A549 (cell line): Measurements from ENCODE around the gene TEKT5. TPM values are rescaled to one million over a fixed set of nuclear protein-coding genes. Genes with fewer than 3 reads are reported as not detected.

Experiments
- ATAC-seq, 2 experiments: fragments of 200-7000 bp in 1 of 2; fragments of >200 bp in 1 of 2; cut with Nextera tagmentation in 1 of 2; cut with Tn5 transposase in 1 of 2; 3 replicates each; pipeline versions ENCODE4 v1.8.0 to v1.9.1; 2018 to 2020; ENCODE audit warnings: mild to moderate bottlenecking in 1 of 2, moderate library complexity in 1 of 2
- CTCF ChIA-PET: fragments of 300-600 bp; sonication (Branson Sonifier 250); formaldehyde crosslinking; extraction: SDS; loops from one replicate; lab custom pipeline; 2021; ENCODE audit warnings: antibody characterized with exemption, inconsistent platforms; lab: Yijun Ruan, JAX
- POLR2A ChIA-PET: fragments of 350-600 bp; formaldehyde crosslinking; extraction: SDS; loops from one replicate; lab custom pipeline; 2021; ENCODE audit warnings: antibody characterized with exemption, inconsistent platforms; lab: Yijun Ruan, JAX
- DNase-seq, 2 experiments: peaks; one replicate each; pipeline versions ENCODE4 v3.0.0 to v3.0.0-alpha.2; 2011 to 2016; ENCODE audit warnings: low read depth in 1 of 2, low spot score in 1 of 2
- FAIRE-seq: peaks from 2 replicates; lab custom pipeline; 2011; peaks lifted over from hg19 to GRCh38; lab: Jason Lieb, UNC
- H3K27ac ChIP-seq, 2 experiments: fragments of >200 bp; sonication (Bioruptor Twin); formaldehyde crosslinking; 3 replicates each; pipeline ENCODE4 v1.5.1; 2016 to 2017
- H3K4me1 ChIP-seq: fragments of >200 bp; sonication (Bioruptor Twin); formaldehyde crosslinking; 3 replicates; pipeline ENCODE4 v1.6.1; 2016
- H3K4me2 ChIP-seq: fragments of >200 bp; sonication (Bioruptor Twin); formaldehyde crosslinking; 3 replicates; pipeline ENCODE4 v1.6.1; 2016
- H3K4me3 ChIP-seq: fragments of >200 bp; sonication (Bioruptor Twin); formaldehyde crosslinking; 3 replicates; pipeline ENCODE4 v1.5.1; 2016
- H3K9me3 ChIP-seq: fragments of >200 bp; sonication (Bioruptor Twin); formaldehyde crosslinking; 3 replicates; pipeline ENCODE4 v1.6.1; 2016
- CBX2 ChIP-seq: fragments of 200-600 bp; sonication (generic); IDR thresholded peaks from 2 replicates; pipeline ENCODE4 v1.6.1; 2016; ENCODE audit warnings: low read depth, mild to moderate bottlenecking, borderline replicate concordance
- CHD4 ChIP-seq: fragments of 200-600 bp; sonication (generic); IDR thresholded peaks from 2 replicates; pipeline ENCODE4 v1.6.1; 2016; ENCODE audit warnings: antibody characterized with exemption, mild to moderate bottlenecking, borderline replicate concordance
- E2F6 ChIP-seq: IDR thresholded peaks from 2 replicates; pipeline ENCODE4 v1.6.1; 2012; ENCODE audit warnings: low read depth, borderline replicate concordance
- EP300 ChIP-seq, 2 experiments: fragments of >200 bp; sonication (Bioruptor Twin); formaldehyde crosslinking; IDR thresholded peaks; 2 replicates in 1 of 2; 3 replicates in 1 of 2; pipeline ENCODE4 v1.6.1; 2016 to 2017
- FOSL2 ChIP-seq, 2 experiments: fragments of 450-650 bp in 1 of 2; fragments of >200 bp in 1 of 2; sonication (Bioruptor Twin) in 1 of 2; formaldehyde crosslinking; IDR thresholded peaks; 2 replicates each; pipeline versions ENCODE4 v1.5.0 to v1.6.1; 2016 to 2020; ENCODE audit warnings: mild to moderate bottlenecking in 1 of 2, moderate library complexity in 1 of 2
- FOXS1 ChIP-seq: fragments of 250-450 bp; sonication (Bioruptor Pico); IDR thresholded peaks from 2 replicates; pipeline ENCODE4 v1.5.0; 2020; ENCODE audit warnings: mild to moderate bottlenecking, moderate library complexity
- HES2 ChIP-seq: fragments of >200 bp; sonication (Bioruptor Twin); formaldehyde crosslinking; IDR thresholded peaks from 2 replicates; pipeline ENCODE4 v1.6.1; 2016
- HOXA7 ChIP-seq: fragments of 250-450 bp; sonication (Bioruptor Pico); IDR thresholded peaks from 2 replicates; pipeline ENCODE4 v1.5.0; 2020; ENCODE audit warnings: mild to moderate bottlenecking, moderate library complexity
- HOXB13 ChIP-seq: fragments of 250-450 bp; sonication (Bioruptor Pico); IDR thresholded peaks from 2 replicates; pipeline ENCODE4 v1.5.0; 2020; ENCODE audit warnings: low read depth, mild to moderate bottlenecking, moderate library complexity
- KDM5A ChIP-seq: fragments of 200-600 bp; sonication (generic); IDR thresholded peaks from 2 replicates; pipeline ENCODE4 v1.6.1; 2016; ENCODE audit warnings: antibody characterized with exemption, mild to moderate bottlenecking
- MAFK ChIP-seq: fragments of 450-650 bp; IDR thresholded peaks from 2 replicates; pipeline ENCODE4 v1.6.1; 2014; ENCODE audit not compliant: partially characterized antibody
- MAZ ChIP-seq: fragments of 150-350 bp; IDR thresholded peaks from 2 replicates; pipeline ENCODE4 v1.6.1; 2014; ENCODE audit warnings: antibody characterized with exemption, low read depth, low read length, borderline replicate concordance
- NFE2L2 ChIP-seq: fragments of 150-350 bp; conservative IDR thresholded peaks from 2 replicates; pipeline ENCODE4 v1.6.1; 2014; ENCODE audit warnings: low read length
- POLR2AphosphoS2 ChIP-seq: conservative IDR thresholded peaks from 2 replicates; pipeline ENCODE4 v1.6.1; 2012; ENCODE audit warnings: low read length, improper control_type of control experiment, inconsistent platforms
- RAD21 ChIP-seq, 2 experiments: fragments of >200 bp in 1 of 2; sonication (Bioruptor Twin) in 1 of 2; formaldehyde crosslinking in 1 of 2; IDR thresholded peaks in 1 of 2; conservative IDR thresholded peaks in 1 of 2; 2 replicates in 1 of 2; 3 replicates in 1 of 2; pipeline ENCODE4 v1.6.1; 2012 to 2018; ENCODE audit warnings: inconsistent platforms in 1 of 2
- RCOR1 ChIP-seq: fragments of 150-350 bp; IDR thresholded peaks from 2 replicates; pipeline ENCODE4 v1.6.1; 2014; ENCODE audit warnings: antibody characterized with exemption, low read length, low read depth
- RFX5 ChIP-seq: fragments of 450-650 bp; IDR thresholded peaks from 2 replicates; pipeline ENCODE4 v1.7.1; 2014; ENCODE audit warnings: antibody characterized with exemption, mild to moderate bottlenecking, moderate library complexity
- RNF2 ChIP-seq: fragments of 200-600 bp; sonication (generic); IDR thresholded peaks from 2 replicates; pipeline ENCODE4 v1.6.1; 2016; ENCODE audit warnings: low read depth, mild to moderate bottlenecking, antibody characterized with exemption, moderate library complexity, borderline replicate concordance
- SREBF2 ChIP-seq: fragments of 450-650 bp; IDR thresholded peaks from 2 replicates; pipeline ENCODE4 v1.6.1; 2014; ENCODE audit warnings: mild to moderate bottlenecking, moderate library complexity
- TFCP2L1 ChIP-seq: fragments of 250-450 bp; sonication (Bioruptor Pico); IDR thresholded peaks from 2 replicates; pipeline ENCODE4 v1.5.0; 2021; ENCODE audit warnings: mild to moderate bottlenecking
- USF2 ChIP-seq: fragments of 450-650 bp; IDR thresholded peaks from 2 replicates; pipeline ENCODE4 v1.6.1; 2014; ENCODE audit warnings: antibody characterized with exemption
- ZNF302 ChIP-seq: fragments of 250-450 bp; sonication (Bioruptor Pico); IDR thresholded peaks from 2 replicates; pipeline ENCODE4 v1.9.0; 2021; ENCODE audit warnings: inconsistent platforms, mild to moderate bottlenecking, moderate library complexity
- WGBS: methylation state at CpG from one replicate; pipeline ENCODE4 v1.1.6; 2017; ENCODE audit errors: missing lambda C conversion rate; 5-methylcytosine and 5-hydroxymethylcytosine counted together
- polyA plus RNA-seq, 4 experiments: library from polyadenylated mRNA; depleted of rRNA in 3 of 4; stranded (reverse); fragments of >200 nt; fragmentation: RNase III in 1 of 4; extraction: RNeasy Plus Mini Kit Qiagen cat#74134 plus additional on column Dnase treatment in 1 of 4; gene quantifications; 2 replicates in 3 of 4; 3 replicates in 1 of 4; pipeline ENCODE4 v1.2.3, GENCODE V29; 2011 to 2017
- TF ChIP-seq, protein P1 (sequence below): fragments of 250-450 bp; sonication (Bioruptor Pico); IDR thresholded peaks from 2 replicates; pipeline ENCODE4 v1.5.0; 2020; ENCODE audit warnings: low read depth, mild to moderate bottlenecking, moderate library complexity
- TF ChIP-seq, protein P2 (sequence below): fragments of 150-350 bp; IDR thresholded peaks from 2 replicates; pipeline ENCODE4 v1.6.1; 2014; ENCODE audit warnings: low read depth, mild to moderate bottlenecking, low read length

The TEKT5 gene
- polyA plus RNA-seq, 2 of the 4 experiments (the other 2 are of a cell fraction) = 0.14 TPM; not detected in 1

GRCh38 chr16:10663146-10663545 lies 31.6 kb downstream of the TEKT5 start:
- Histone ChIP-seq H3K4me1 (no peaks in the 10 kb centered on the region), H3K27ac (no peak overlapping the region), H3K4me3 (no peak overlapping the region), H3K4me2 (no peak overlapping the region), H3K9me3 (no peaks in the 10 kb centered on the region)
- 33% methylated on average over 1 of the region's 1 CpG for WGBS
- no peak for FAIRE-seq
- no peak for ATAC-seq
- ChIA-PET POLR2A (no interaction called here), CTCF (interaction anchor here (1.0 to 1.6 kb wide), 3 partner anchors 17 to 153 kb away, joined by 3 to 6 read pairs (median 3); no protein-coding TSS in a partner anchor)
- TF ChIP-seq CBX2 = no peak
- TF ChIP-seq KDM5A = no peak
- no peak for TF ChIP-seq SREBF2
- peak; percentile 79 for TF ChIP-seq MAFK
- no peak for TF ChIP-seq TFCP2L1
- no peak for DNase-seq

DNA sequence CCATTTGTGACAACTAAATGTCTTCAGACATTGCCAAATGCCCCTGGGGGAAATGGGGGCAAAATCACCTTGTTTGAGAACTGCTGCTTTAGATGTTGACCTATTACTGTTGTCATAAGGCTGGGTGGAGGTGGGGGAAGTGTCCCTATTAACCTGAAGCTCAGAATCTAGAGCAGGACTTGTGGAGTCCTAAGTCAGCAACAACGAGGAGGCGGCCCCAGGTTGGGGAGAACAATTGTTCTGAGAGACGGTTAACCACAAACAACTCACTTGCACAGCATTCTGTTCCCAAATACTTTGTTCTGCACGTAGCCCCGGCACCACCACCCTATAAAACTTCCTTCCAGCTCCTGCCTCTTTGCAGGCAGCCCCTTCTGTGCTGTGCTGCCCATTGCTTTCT lies 32.5 kb downstream of the TEKT5 start:
- WGBS = 45% methylated on average over 5 of the region's 5 CpGs

DNA sequence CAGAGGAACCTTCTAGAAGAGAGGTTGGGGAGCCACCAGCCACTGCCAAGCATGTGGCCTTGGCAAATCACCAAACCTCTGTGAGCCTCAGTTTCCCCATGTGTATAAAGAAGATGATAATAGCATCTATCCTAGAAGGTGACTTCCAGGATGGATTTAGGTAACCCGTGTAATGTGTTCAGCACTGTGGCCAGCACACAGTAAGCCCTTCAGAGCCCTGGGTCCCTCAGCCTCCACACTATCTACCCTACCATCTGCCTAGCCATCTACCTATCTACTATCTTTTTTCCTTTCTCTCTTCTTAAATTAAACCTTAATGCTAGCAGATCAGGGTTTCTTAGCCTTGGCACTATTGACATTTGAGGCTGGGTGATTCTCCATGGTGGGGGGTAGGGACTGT lies 33.0 kb downstream of the TEKT5 start:
- Histone ChIP-seq H3K4me3 (no peak overlapping the region), H3K4me2 (no peak overlapping the region), H3K4me1 (no peaks in the 10 kb centered on the region), H3K9me3 (no peaks in the 10 kb centered on the region), H3K27ac (no peak overlapping the region)
- FAIRE-seq (no peak), DNase-seq (no peak), ATAC-seq (no peak)
- WGBS = 24% methylated on average over 1 of the region's 1 CpG
- POLR2A ChIA-PET = no interaction called here
- CTCF ChIA-PET = no interaction called here
- TF ChIP-seq RAD21 (conservative IDR thresholded peaks at IDR 0.05 in 1 of 2, IDR thresholded peaks at IDR 0.05 in 1 of 2) (no peak), FOXS1 (CRISPR knock-in tag) (no peak), KDM5A (no peak), USF2 (no peak), EP300 (IDR thresholded peaks at IDR 0.05) (no peak), CBX2 (no peak), CHD4 (no peak), HES2 (no peak), FOSL2 (IDR thresholded peaks at IDR 0.05) (no peak), FOSL2 (CRISPR knock-in tag; IDR thresholded peaks at IDR 0.05) (no peak), POLR2AphosphoS2 (no peak), HOXA7 (CRISPR knock-in tag) (no peak), HOXB13 (CRISPR knock-in tag) (no peak), E2F6 (no peak), RNF2 (no peak), ZNF302 (no peak), RFX5 (no peak), MAZ (no peak), NFE2L2 (no peak)
- TF ChIP-seq, protein P1, sequence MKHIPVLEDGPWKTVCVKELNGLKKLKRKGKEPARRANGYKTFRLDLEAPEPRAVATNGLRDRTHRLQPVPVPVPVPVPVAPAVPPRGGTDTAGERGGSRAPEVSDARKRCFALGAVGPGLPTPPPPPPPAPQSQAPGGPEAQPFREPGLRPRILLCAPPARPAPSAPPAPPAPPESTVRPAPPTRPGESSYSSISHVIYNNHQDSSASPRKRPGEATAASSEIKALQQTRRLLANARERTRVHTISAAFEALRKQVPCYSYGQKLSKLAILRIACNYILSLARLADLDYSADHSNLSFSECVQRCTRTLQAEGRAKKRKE (CRISPR knock-in tag) = no peak
- TF ChIP-seq, protein P2, sequence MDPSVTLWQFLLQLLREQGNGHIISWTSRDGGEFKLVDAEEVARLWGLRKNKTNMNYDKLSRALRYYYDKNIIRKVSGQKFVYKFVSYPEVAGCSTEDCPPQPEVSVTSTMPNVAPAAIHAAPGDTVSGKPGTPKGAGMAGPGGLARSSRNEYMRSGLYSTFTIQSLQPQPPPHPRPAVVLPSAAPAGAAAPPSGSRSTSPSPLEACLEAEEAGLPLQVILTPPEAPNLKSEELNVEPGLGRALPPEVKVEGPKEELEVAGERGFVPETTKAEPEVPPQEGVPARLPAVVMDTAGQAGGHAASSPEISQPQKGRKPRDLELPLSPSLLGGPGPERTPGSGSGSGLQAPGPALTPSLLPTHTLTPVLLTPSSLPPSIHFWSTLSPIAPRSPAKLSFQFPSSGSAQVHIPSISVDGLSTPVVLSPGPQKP = no peak

More for the DNA sequence above, 32.5 kb downstream of the TEKT5 start:
- no peak for TF ChIP-seq RCOR1
- no peaks in the 10 kb centered on the region for H3K9me3 ChIP-seq
- no peak overlapping the region for H3K4me2 ChIP-seq
- ATAC-seq (no peak), DNase-seq (no peak), FAIRE-seq (no peak)
- H3K4me1 ChIP-seq = no peaks in the 10 kb centered on the region
- CTCF ChIA-PET = interaction anchor here (1.1 to 1.6 kb wide), 2 partner anchors 16 to 147 kb away, joined by 3 to 6 read pairs; no protein-coding TSS in a partner anchor
- no peak overlapping the region for H3K4me3 ChIP-seq
- no peak overlapping the region for H3K27ac ChIP-seq
- POLR2A ChIA-PET = no interaction called here
